DND-41 (cell line): ENCODE results near the gene SIPA1L3.

ENCODE experiments used
- ATAC-seq: fragments of 200-7000 bp; cut with Tn5 transposase; 3 replicates; pipeline ENCODE4 v1.9.1; 2021; ENCODE audit warnings: low read depth; ENCODE audit not compliant: insufficient read depth
- DNase-seq: peaks from one replicate; pipeline ENCODE4 v3.0.0-alpha.2; 2020
- H2AFZ ChIP-seq: 2 replicates; pipeline ENCODE4 v1.6.0; 2012; ENCODE audit warnings: low read depth, low read length
- H3K27ac ChIP-seq: 2 replicates; pipeline ENCODE4 v1.5.1; 2012; ENCODE audit warnings: low read length, inconsistent platforms
- H3K27me3 ChIP-seq: fragments of 200-600 bp; sonication (generic); 2 replicates; pipeline ENCODE4 v1.6.0; 2012; ENCODE audit warnings: low read length, mild to moderate bottlenecking, inconsistent platforms; ENCODE audit not compliant: insufficient read depth, poor library complexity
- H3K36me3 ChIP-seq: 2 replicates; pipeline ENCODE4 v1.5.1; 2012; ENCODE audit warnings: low read length, inconsistent platforms; ENCODE audit not compliant: insufficient read depth
- H3K4me1 ChIP-seq: 2 replicates; pipeline ENCODE4 v1.5.1; 2012; ENCODE audit warnings: mild to moderate bottlenecking, low read length; ENCODE audit not compliant: insufficient read depth
- H3K4me2 ChIP-seq: 2 replicates; pipeline ENCODE4 v1.6.0; 2012; ENCODE audit warnings: mild to moderate bottlenecking, moderate library complexity, low read length, inconsistent platforms; ENCODE audit not compliant: insufficient read depth
- H3K4me3 ChIP-seq, 2 experiments: fragments of 200-600 bp in 1 of 2; shearing (Covaris generic) in 1 of 2; 2 replicates each; pipeline ENCODE4 v1.5.1; 2012 to 2016; ENCODE audit warnings: inconsistent platforms in 2 of 2, low read length in 2 of 2, mild to moderate bottlenecking in 2 of 2, low read depth in 1 of 2, moderate library complexity in 1 of 2
- H3K79me2 ChIP-seq: 2 replicates; pipeline ENCODE4 v1.6.0; 2012; ENCODE audit warnings: low read length, inconsistent platforms; ENCODE audit not compliant: insufficient read depth
- H3K9ac ChIP-seq: 2 replicates; pipeline ENCODE4 v1.6.0; 2012; ENCODE audit warnings: low read depth, mild to moderate bottlenecking, inconsistent platforms, low read length, moderate library complexity
- H3K9me3 ChIP-seq: 2 replicates; pipeline ENCODE4 v1.5.1; 2012; ENCODE audit warnings: low read length, moderate library complexity, mild to moderate bottlenecking, inconsistent platforms; ENCODE audit not compliant: insufficient read depth, severe bottlenecking
- H4K20me1 ChIP-seq: 2 replicates; pipeline ENCODE4 v1.6.0; 2012; ENCODE audit warnings: low read length; ENCODE audit not compliant: insufficient read depth
- CTCF ChIP-seq: IDR thresholded peaks from 2 replicates; pipeline ENCODE4 v1.5.1; 2012; ENCODE audit warnings: borderline replicate concordance, low read length, moderate library complexity, mild to moderate bottlenecking; ENCODE audit not compliant: poor library complexity, severe bottlenecking; ENCODE audit errors: extremely low read depth
- EZH2 ChIP-seq: IDR thresholded peaks from 3 replicates; pipeline ENCODE4 v1.6.1; 2012; ENCODE audit warnings: borderline replicate concordance, low read depth, mild to moderate bottlenecking, moderate library complexity, low read length, inconsistent platforms; ENCODE audit not compliant: severe bottlenecking

Gene SIPA1L3

GRCh38 chr19:38060331-38060730 is 153.3 kb downstream of the SIPA1L3 start:
- Histone ChIP-seq H3K27me3 (no peaks in the 10 kb centered on the region), H3K27ac (no peak overlapping the region), H3K4me1 (peaks cover 4% of the 10 kb centered on the region; the same call in 1 of the 2 replicates), H3K9ac (no peak overlapping the region), H4K20me1 (peaks cover 3% of the 10 kb centered on the region; the same call in 1 of the 2 replicates), H3K79me2 (no peaks in the 10 kb centered on the region), H2AFZ (no peak overlapping the region), H3K4me3 (no peak overlapping the region), H3K9me3 (no peaks in the 10 kb centered on the region), H3K36me3 (no peaks in the 10 kb centered on the region), H3K4me2 (no peak overlapping the region)
- TF ChIP-seq CTCF, result no peak
- no peak for TF ChIP-seq EZH2
- ATAC-seq (no peak), DNase-seq (no peak)

GRCh38 chr19:38061294-38061693 is 154.3 kb downstream of the SIPA1L3 start:
- no peaks in the 10 kb centered on the region for H3K79me2 ChIP-seq
- no peak for DNase-seq
- ATAC-seq, result no peak
- H3K9ac ChIP-seq, result no peak overlapping the region
- no peaks in the 10 kb centered on the region for H3K9me3 ChIP-seq
- no peak overlapping the region for H2AFZ ChIP-seq
- no peak overlapping the region for H3K4me3 ChIP-seq
- H3K27me3 ChIP-seq, result no peaks in the 10 kb centered on the region
- H3K4me2 ChIP-seq, result no peak overlapping the region
- H3K27ac ChIP-seq, result no peak overlapping the region
- TF ChIP-seq EZH2 (no peak), CTCF (no peak)
- H3K4me1 ChIP-seq, result peaks cover under 1% of the 10 kb centered on the region; the same call in 1 of the 2 replicates
- H4K20me1 ChIP-seq, result peaks cover 1% of the 10 kb centered on the region; the same call in 1 of the 2 replicates
- H3K36me3 ChIP-seq, result no peaks in the 10 kb centered on the region

- ATAC-seq, result no peak
Observed at GRCh38 chr19:38062959-38063761, 156.2 kb downstream of the SIPA1L3 start.

More at GRCh38 chr19:38062959-38063761, 156.2 kb downstream of the SIPA1L3 start:
- H3K79me2 ChIP-seq, result no peaks in the 10 kb centered on the region
- no peak overlapping the region for H3K4me2 ChIP-seq
- no peak overlapping the region for H2AFZ ChIP-seq
- H3K4me1 ChIP-seq, result no peaks in the 10 kb centered on the region
- no peak overlapping the region for H3K27ac ChIP-seq
- no peak overlapping the region for H3K4me3 ChIP-seq
- no peak for DNase-seq
- H3K9ac ChIP-seq, result no peak overlapping the region
- no peaks in the 10 kb centered on the region for H3K27me3 ChIP-seq
- no peaks in the 10 kb centered on the region for H3K9me3 ChIP-seq
- TF ChIP-seq EZH2, result no peak
- TF ChIP-seq CTCF, result no peak
- H4K20me1 ChIP-seq, result no peaks in the 10 kb centered on the region
- no peaks in the 10 kb centered on the region for H3K36me3 ChIP-seq
